KMS-11 (cell line): ENCODE data around the gene RSRC2.

ENCODE experiments used
- H2AFZ ChIP-seq: fragments of 200-600 bp; sonication (generic); 2 replicates; pipeline ENCODE4 v1.6.1; 2016; ENCODE audit warnings: antibody characterized with exemption, mixed run types, low read depth
- H3K27ac ChIP-seq: fragments of 200-600 bp; sonication (generic); 2 replicates; pipeline ENCODE4 v1.6.1; 2016; ENCODE audit warnings: mild to moderate bottlenecking, mixed run types
- H3K27me3 ChIP-seq: fragments of 200-600 bp; sonication (generic); 2 replicates; pipeline ENCODE4 v1.6.1; 2017; ENCODE audit warnings: mild to moderate bottlenecking, low read depth, mixed run types, moderate library complexity; ENCODE audit not compliant: insufficient read depth
- H3K36me3 ChIP-seq: fragments of 200-600 bp; sonication (generic); 2 replicates; pipeline ENCODE4 v1.6.1; 2017; ENCODE audit warnings: mild to moderate bottlenecking, mixed run types; ENCODE audit not compliant: insufficient read depth
- H3K4me1 ChIP-seq: fragments of 200-600 bp; sonication (generic); 2 replicates; pipeline ENCODE4 v1.6.1; 2016; ENCODE audit warnings: mild to moderate bottlenecking, low read depth, mixed run types; ENCODE audit not compliant: poor library complexity, severe bottlenecking
- H3K4me2 ChIP-seq: fragments of 200-600 bp; sonication (generic); 2 replicates; pipeline ENCODE4 v1.7.0; 2016; ENCODE audit warnings: mild to moderate bottlenecking, mixed run types
- H3K4me3 ChIP-seq: fragments of 200-600 bp; sonication (generic); IDR thresholded peaks from 2 replicates; pipeline ENCODE4 v1.6.1; 2017; ENCODE audit warnings: low read depth, low read length, mixed read lengths; ENCODE audit not compliant: insufficient read depth
- H3K79me2 ChIP-seq: fragments of 200-600 bp; sonication (generic); 2 replicates; pipeline ENCODE4 v1.6.1; 2016; ENCODE audit warnings: low read depth, mixed run types; ENCODE audit not compliant: insufficient read depth
- H3K9ac ChIP-seq: fragments of 200-600 bp; sonication (generic); 2 replicates; pipeline ENCODE4 v1.6.1; 2016; ENCODE audit warnings: mild to moderate bottlenecking, mixed run types
- H4K20me1 ChIP-seq: fragments of 200-600 bp; sonication (generic); 2 replicates; pipeline ENCODE4 v1.6.1; 2016; ENCODE audit warnings: mild to moderate bottlenecking, mixed run types; ENCODE audit not compliant: insufficient read depth
- TF ChIP-seq, protein P1 (sequence below): fragments of 200-600 bp; sonication (generic); conservative IDR thresholded peaks from 2 replicates; pipeline ENCODE4 v1.6.1; 2017; ENCODE audit warnings: low read depth, mild to moderate bottlenecking, antibody characterized with exemption, low read length, moderate library complexity, mixed read lengths

The RSRC2 gene

DNA sequence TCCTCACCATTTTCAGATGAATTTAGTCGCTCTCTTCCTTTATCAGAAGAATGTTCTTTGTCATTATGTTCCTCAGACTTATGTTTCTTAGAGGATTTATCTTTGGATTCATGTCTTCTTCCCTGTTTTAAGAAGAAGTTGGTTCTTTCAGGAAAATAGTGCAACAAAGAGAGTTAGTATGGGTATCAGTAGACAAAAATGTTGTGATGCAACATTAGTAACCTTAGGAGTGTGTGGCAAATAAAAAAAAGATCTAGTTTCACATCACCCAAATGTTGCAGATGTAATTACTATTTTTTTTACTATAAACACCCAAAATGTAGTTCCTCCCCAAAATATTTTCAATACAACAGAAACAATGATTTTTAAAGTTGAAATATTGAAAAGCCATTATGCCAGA lies 7.8 kb downstream of the RSRC2 start:
- H3K4me2 ChIP-seq = no peak overlapping the region
- no peak overlapping the region for H3K9ac ChIP-seq
- H3K79me2 ChIP-seq = peaks cover 66% of the 10 kb centered on the region
- no peak overlapping the region for H3K4me3 ChIP-seq
- H3K27ac ChIP-seq = no peak overlapping the region
- H3K4me1 ChIP-seq = peaks cover 22% of the 10 kb centered on the region
- TF ChIP-seq, protein P1, sequence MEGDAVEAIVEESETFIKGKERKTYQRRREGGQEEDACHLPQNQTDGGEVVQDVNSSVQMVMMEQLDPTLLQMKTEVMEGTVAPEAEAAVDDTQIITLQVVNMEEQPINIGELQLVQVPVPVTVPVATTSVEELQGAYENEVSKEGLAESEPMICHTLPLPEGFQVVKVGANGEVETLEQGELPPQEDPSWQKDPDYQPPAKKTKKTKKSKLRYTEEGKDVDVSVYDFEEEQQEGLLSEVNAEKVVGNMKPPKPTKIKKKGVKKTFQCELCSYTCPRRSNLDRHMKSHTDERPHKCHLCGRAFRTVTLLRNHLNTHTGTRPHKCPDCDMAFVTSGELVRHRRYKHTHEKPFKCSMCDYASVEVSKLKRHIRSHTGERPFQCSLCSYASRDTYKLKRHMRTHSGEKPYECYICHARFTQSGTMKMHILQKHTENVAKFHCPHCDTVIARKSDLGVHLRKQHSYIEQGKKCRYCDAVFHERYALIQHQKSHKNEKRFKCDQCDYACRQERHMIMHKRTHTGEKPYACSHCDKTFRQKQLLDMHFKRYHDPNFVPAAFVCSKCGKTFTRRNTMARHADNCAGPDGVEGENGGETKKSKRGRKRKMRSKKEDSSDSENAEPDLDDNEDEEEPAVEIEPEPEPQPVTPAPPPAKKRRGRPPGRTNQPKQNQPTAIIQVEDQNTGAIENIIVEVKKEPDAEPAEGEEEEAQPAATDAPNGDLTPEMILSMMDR = no peak
- peaks cover 38% of the 10 kb centered on the region; the same call in 1 of the 2 replicates for H3K36me3 ChIP-seq
- 0 out of 2 replicates have a peak, but pooled peaks cover 8% of the 10 kb centered on the region for H4K20me1 ChIP-seq
- H3K27me3 ChIP-seq = no peaks in the 10 kb centered on the region
- no peak overlapping the region for H2AFZ ChIP-seq

DNA sequence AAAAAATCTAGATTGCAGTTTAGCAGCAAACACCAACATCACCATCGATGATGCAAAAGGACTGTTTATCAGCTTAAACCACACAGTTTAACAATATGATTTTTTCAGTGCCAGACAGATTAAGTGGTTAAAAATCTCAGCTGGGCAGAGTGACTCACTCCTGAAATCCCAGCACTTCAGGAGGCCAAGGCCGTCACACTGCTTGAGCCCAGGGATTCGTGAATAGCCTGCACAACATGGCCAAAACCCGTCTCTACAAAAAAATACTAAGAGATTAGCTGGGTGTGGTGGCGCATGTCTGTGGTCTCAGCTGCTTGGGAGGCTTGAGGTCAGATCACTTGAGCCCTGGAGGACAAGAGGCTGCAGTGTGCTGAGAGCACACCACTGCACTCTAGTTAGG lies 8.9 kb downstream of the RSRC2 start:
- H3K27me3 ChIP-seq = no peaks in the 10 kb centered on the region
- H3K4me1 ChIP-seq = peaks cover 11% of the 10 kb centered on the region
- H3K4me2 ChIP-seq = no peak overlapping the region
- TF ChIP-seq, protein P1 = no peak
- H2AFZ ChIP-seq = no peak overlapping the region
- no peak overlapping the region for H3K4me3 ChIP-seq
- no peak overlapping the region for H3K9ac ChIP-seq
- peaks cover 56% of the 10 kb centered on the region for H3K79me2 ChIP-seq
- H4K20me1 ChIP-seq = no peaks in the 10 kb centered on the region
- H3K27ac ChIP-seq = no peak overlapping the region
- H3K36me3 ChIP-seq = peaks cover 38% of the 10 kb centered on the region; the same call in 1 of the 2 replicates

DNA sequence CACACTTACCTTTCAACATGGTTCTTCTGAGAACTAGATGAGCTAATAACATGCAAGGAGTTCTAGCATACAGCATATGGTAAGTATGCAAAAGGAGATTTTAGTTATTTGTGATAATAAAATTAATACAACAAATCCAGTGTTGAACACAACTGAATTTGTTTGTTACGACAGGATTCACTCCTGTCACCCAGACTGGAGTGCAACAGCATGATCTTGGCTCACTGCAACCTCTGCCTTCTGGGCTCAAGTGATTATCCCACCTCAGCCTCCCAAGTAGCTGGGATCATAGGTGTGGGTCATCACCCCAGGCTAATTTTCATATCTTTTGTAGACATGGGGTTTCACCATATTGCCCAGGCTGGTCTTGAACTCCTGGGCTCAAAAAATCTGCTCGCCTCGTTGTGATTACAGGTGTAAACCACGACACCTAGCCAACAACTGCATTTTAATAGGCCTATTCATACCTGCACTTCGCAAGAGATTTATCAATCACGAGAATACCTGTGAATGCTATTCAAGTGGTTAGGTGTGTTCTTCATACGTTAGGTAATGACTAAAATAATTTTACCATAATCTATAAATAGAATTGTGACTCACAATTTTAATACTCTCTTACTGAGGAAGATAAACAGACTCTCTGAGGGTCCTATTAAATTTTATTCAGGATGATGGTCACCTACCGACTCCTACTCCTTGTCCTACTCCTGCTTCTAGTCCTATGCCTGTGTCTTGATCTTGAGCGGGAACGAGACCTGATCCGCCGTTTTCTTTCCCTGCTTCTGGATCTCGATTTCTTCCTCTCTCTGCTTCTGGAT lies 10.0 kb downstream of the RSRC2 start:
- H3K4me1 ChIP-seq = peaks cover 7% of the 10 kb centered on the region
- no peak overlapping the region for H2AFZ ChIP-seq
- no peak overlapping the region for H3K4me3 ChIP-seq
- H3K79me2 ChIP-seq = peaks cover 44% of the 10 kb centered on the region
- TF ChIP-seq, protein P1 = no peak
- no peak overlapping the region for H3K4me2 ChIP-seq
- no peak overlapping the region for H3K9ac ChIP-seq
- no peaks in the 10 kb centered on the region for H3K27me3 ChIP-seq
- H3K36me3 ChIP-seq = peaks cover 38% of the 10 kb centered on the region; the same call in 1 of the 2 replicates
- no peak overlapping the region for H3K27ac ChIP-seq
- no peaks in the 10 kb centered on the region for H4K20me1 ChIP-seq

DNA sequence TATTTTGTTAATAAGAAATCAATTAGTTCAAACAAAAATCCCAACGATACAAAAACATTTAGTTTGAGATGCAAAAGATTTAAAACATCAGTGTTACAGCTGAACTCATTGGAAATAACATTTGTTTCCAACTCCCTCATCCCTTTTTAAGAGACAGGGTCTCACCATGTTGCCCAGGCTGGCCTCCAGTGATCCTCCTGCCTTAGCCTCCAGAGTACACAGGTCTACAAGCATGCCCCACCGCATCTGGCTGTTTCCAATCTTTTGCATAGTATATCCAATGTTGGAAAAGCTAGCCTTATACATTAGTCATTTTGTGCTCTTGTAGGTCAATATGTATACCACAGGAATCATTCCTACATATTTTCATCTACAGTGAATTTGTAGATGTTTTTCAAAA lies 11.5 kb downstream of the RSRC2 start:
- Histone ChIP-seq H3K27me3 (no peaks in the 10 kb centered on the region), H3K27ac (no peak overlapping the region), H3K36me3 (peaks cover 27% of the 10 kb centered on the region; the same call in 1 of the 2 replicates), H3K4me1 (no peaks in the 10 kb centered on the region), H2AFZ (no peak overlapping the region), H3K4me3 (no peak overlapping the region), H3K79me2 (peaks cover 32% of the 10 kb centered on the region), H3K9ac (no peak overlapping the region), H3K4me2 (no peak overlapping the region), H4K20me1 (no peaks in the 10 kb centered on the region)
- TF ChIP-seq, protein P1 = no peak
